ENCODE results near the gene EML5. TPM values are rescaled to one million over a fixed set of nuclear protein-coding genes. Genes with fewer than 3 reads are reported as not detected.

EML5 gene
- polyA plus RNA-seq, 2 donors, result 0.31 to 0.41 TPM

DNA sequence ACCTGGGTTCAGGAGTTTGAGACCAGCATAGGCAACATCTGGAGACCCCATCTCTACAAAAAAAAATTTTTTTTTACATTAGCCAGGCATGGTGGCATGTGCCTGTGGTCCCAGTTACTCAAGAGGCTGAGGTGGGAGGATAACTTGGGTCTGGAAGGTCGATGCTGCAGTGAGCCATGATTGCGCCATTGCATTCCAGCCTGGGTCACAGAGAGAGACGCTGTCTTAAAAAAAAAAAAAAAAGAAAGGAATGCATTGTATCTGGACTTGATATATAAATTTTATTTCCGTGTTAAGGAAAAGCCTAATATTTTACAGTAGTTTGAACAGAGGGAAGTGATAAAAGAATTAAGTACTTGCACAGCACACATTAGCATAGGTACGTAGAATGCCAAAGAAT is 132.7 kb downstream of the EML5 start:
- no peaks in the 10 kb centered on the region for H3K9me3 ChIP-seq (ENCODE audit: control insufficient read depth in 2 of 2, insufficient read depth in 1 of 2, low read depth in 1 of 2, low read length in 1 of 2)
- H3K27me3 ChIP-seq (ENCODE audit: control insufficient read depth in 1 of 2, insufficient read depth in 2 of 2, low read length in 2 of 2), result no peaks in the 10 kb centered on the region
- no peak overlapping the region for H3K27ac ChIP-seq (ENCODE audit: low read depth in 2 of 2, low read length in 1 of 2)
- no peaks in the 10 kb centered on the region for H3K4me1 ChIP-seq (ENCODE audit: control insufficient read depth in 2 of 2, insufficient read depth in 2 of 2, low read length in 1 of 2)
- H3K36me3 ChIP-seq (ENCODE audit: control insufficient read depth in 2 of 2, insufficient read depth in 2 of 2, low read length in 1 of 2), result no peaks in the 10 kb centered on the region
- 86 to 94% methylated on average over 5 of the region's 5 CpGs for WGBS, 2 donors
- H3K4me3 ChIP-seq (ENCODE audit: low read depth in 1 of 2, low read length in 2 of 2), result no peak overlapping the region

DNA sequence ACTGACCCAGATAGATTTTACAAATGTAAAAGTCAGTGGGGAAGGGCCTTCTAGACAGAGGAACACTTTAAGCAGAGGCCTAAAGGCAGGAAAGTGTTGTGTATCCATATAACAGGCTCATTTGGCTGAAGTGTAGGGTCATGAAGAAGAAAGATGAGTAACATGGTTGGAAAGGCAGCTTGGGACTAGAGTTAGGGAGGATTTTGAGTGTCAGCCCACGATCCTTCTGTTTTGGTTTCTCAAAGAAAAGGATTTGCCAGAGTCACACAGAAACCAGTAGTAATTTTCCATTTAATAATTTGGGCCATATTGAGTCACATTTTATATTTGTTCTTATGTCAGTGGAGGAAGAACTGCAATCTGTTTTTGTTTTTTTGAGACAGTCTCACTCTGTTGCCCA is 153.5 kb downstream of the EML5 start:
- H3K4me3 ChIP-seq (ENCODE audit: low read depth in 1 of 2, low read length in 2 of 2), result no peak overlapping the region
- H3K27ac ChIP-seq (ENCODE audit: low read depth in 2 of 2, low read length in 1 of 2), result no peak overlapping the region
- no peaks in the 10 kb centered on the region for H3K9me3 ChIP-seq (ENCODE audit: control insufficient read depth in 2 of 2, insufficient read depth in 1 of 2, low read depth in 1 of 2, low read length in 1 of 2)
- 65 to 79% methylated on average over 1 of the region's 1 CpG for WGBS, 2 donors
- no peaks in the 10 kb centered on the region for H3K27me3 ChIP-seq (ENCODE audit: control insufficient read depth in 1 of 2, insufficient read depth in 2 of 2, low read length in 2 of 2)
- H3K4me1 ChIP-seq (ENCODE audit: control insufficient read depth in 2 of 2, insufficient read depth in 2 of 2, low read length in 1 of 2), result no peaks in the 10 kb centered on the region
- no peaks in the 10 kb centered on the region for H3K36me3 ChIP-seq (ENCODE audit: control insufficient read depth in 2 of 2, insufficient read depth in 2 of 2, low read length in 1 of 2)

DNA sequence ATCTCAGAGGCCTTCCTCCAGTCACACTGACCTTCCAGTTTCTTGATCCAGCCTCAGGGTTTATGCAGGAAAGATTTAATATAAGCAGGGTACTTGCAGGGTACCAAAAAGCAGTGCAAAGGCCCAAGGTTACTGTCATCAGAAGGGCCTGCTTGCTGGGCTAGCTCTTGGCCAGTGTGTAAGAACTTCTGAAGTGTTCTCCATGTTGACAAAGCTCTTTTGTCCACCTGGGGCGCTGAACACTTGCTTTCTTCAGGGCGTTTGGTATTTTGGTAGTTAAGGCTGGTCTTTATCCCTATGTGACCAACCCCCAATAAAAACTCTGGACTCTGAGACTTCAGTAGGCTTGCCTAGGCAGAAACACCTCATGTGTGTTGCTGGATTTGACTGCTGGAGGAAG is 160.2 kb downstream of the EML5 start:
- WGBS, 2 donors, result 72 to 85% methylated on average over 2 of the region's 2 CpGs

DNA sequence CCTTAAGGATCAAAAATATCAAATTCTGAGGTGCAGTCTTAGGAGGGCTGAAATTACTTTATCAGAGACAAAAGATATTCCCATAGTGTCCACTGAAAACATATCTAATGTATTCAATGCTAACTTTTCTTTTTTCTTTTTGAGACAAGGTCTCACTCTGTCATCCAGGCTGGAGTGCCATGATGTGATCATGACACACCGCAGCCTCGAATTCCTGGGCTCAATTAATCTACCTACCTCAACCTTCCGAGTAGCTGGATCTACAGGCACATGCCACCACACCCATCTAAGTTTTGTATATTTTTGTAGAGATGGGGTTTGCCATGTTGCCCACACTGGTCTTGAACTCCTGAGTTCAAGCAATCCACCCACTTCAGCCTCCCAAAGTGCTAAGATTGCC is 161.7 kb downstream of the EML5 start:
- 71 to 79% methylated on average over 3 of the region's 3 CpGs for WGBS, 2 donors
- Histone ChIP-seq H3K4me3 (ENCODE audit: low read depth in 1 of 2, low read length in 2 of 2) (no peak overlapping the region), H3K4me1 (ENCODE audit: control insufficient read depth in 2 of 2, insufficient read depth in 2 of 2, low read length in 1 of 2) (no peaks in the 10 kb centered on the region), H3K27me3 (ENCODE audit: control insufficient read depth in 1 of 2, insufficient read depth in 2 of 2, low read length in 2 of 2) (no peaks in the 10 kb centered on the region), H3K27ac (ENCODE audit: low read depth in 2 of 2, low read length in 1 of 2) (no peak overlapping the region), H3K36me3 (ENCODE audit: control insufficient read depth in 2 of 2, insufficient read depth in 2 of 2, low read length in 1 of 2) (no peaks in the 10 kb centered on the region), H3K9me3 (ENCODE audit: control insufficient read depth in 2 of 2, insufficient read depth in 1 of 2, low read depth in 1 of 2, low read length in 1 of 2) (no peaks in the 10 kb centered on the region)

More for the DNA sequence above, 160.2 kb downstream of the EML5 start:
- no peaks in the 10 kb centered on the region for H3K36me3 ChIP-seq (ENCODE audit: control insufficient read depth in 2 of 2, insufficient read depth in 2 of 2, low read length in 1 of 2)
- H3K4me3 ChIP-seq (ENCODE audit: low read depth in 1 of 2, low read length in 2 of 2), result no peak overlapping the region
- H3K27me3 ChIP-seq (ENCODE audit: control insufficient read depth in 1 of 2, insufficient read depth in 2 of 2, low read length in 2 of 2), result no peaks in the 10 kb centered on the region
- H3K27ac ChIP-seq (ENCODE audit: low read depth in 2 of 2, low read length in 1 of 2), result no peak overlapping the region
- no peaks in the 10 kb centered on the region for H3K4me1 ChIP-seq (ENCODE audit: control insufficient read depth in 2 of 2, insufficient read depth in 2 of 2, low read length in 1 of 2)
- no peaks in the 10 kb centered on the region for H3K9me3 ChIP-seq (ENCODE audit: control insufficient read depth in 2 of 2, insufficient read depth in 1 of 2, low read depth in 1 of 2, low read length in 1 of 2)

DNA sequence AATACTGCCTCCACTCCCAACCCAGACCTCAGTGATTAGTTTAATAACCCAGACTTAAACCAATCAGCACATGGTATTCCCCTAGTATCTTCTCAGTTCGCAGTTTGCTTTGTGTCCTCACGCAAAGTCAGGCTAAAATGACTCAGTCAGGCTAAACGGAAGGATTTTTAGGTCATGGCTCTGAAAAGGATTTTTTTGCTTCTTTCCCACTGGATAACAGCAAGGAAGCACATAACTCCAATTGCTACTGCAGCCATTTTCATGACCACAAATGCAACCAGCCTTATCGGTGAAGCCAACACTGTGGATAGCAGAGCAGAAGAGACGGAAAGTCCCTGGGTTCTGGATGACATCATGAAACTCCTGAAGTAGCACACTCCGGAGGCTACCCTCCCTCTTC is 162.2 kb downstream of the EML5 start:
- Histone ChIP-seq H3K27ac (ENCODE audit: low read depth in 2 of 2, low read length in 1 of 2) (no peak overlapping the region), H3K9me3 (ENCODE audit: control insufficient read depth in 2 of 2, insufficient read depth in 1 of 2, low read depth in 1 of 2, low read length in 1 of 2) (no peaks in the 10 kb centered on the region), H3K27me3 (ENCODE audit: control insufficient read depth in 1 of 2, insufficient read depth in 2 of 2, low read length in 2 of 2) (no peaks in the 10 kb centered on the region), H3K4me1 (ENCODE audit: control insufficient read depth in 2 of 2, insufficient read depth in 2 of 2, low read length in 1 of 2) (no peaks in the 10 kb centered on the region), H3K4me3 (ENCODE audit: low read depth in 1 of 2, low read length in 2 of 2) (no peak overlapping the region), H3K36me3 (ENCODE audit: control insufficient read depth in 2 of 2, insufficient read depth in 2 of 2, low read length in 1 of 2) (no peaks in the 10 kb centered on the region)
- WGBS, 2 donors, result 70% methylated on average over 6 of the region's 6 CpGs

DNA sequence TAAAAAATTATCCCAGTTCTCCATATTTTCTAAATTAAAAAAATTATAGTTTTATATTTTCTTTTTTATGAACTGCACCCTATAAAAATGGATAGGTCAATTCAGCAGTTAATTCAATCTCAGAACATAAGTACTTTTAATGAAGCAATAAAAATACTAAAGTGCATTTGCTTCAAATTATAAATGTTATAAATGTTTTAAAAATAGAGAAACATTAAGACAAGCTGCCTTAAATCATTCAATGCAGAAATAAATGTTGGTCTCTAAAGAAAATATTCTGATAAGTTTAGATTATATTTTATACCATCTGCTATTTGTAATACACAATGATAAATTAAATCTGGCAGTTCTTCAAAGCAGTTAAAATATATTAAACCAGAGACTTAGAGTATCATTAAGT is 164.3 kb downstream of the EML5 start:
- no peaks in the 10 kb centered on the region for H3K27me3 ChIP-seq (ENCODE audit: control insufficient read depth in 1 of 2, insufficient read depth in 2 of 2, low read length in 2 of 2)
- no peaks in the 10 kb centered on the region for H3K9me3 ChIP-seq (ENCODE audit: control insufficient read depth in 2 of 2, insufficient read depth in 1 of 2, low read depth in 1 of 2, low read length in 1 of 2)
- no peak overlapping the region for H3K27ac ChIP-seq (ENCODE audit: low read depth in 2 of 2, low read length in 1 of 2)
- H3K36me3 ChIP-seq (ENCODE audit: control insufficient read depth in 2 of 2, insufficient read depth in 2 of 2, low read length in 1 of 2), result no peaks in the 10 kb centered on the region
- H3K4me3 ChIP-seq (ENCODE audit: low read depth in 1 of 2, low read length in 2 of 2), result no peak overlapping the region
- no peaks in the 10 kb centered on the region for H3K4me1 ChIP-seq (ENCODE audit: control insufficient read depth in 2 of 2, insufficient read depth in 2 of 2, low read length in 1 of 2)

DNA sequence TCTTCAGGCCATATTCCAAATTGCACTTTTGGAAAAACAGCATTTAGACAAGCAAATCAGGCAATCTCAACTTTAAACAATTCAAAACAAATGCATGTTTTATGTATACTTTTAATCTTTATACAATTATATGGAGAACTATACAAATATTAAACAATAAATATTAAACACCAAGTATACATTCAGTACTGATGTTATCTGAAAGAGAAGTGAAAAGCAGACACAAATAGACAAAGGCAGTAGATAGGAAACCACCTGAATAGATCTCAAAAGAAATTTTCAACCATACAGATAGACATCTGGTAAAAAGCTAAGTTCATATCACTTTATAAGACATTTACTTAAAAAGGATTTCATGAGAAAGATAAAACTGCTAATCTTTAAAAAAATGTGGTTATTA is 164.7 kb downstream of the EML5 start:
- Histone ChIP-seq H3K27ac (ENCODE audit: low read depth in 2 of 2, low read length in 1 of 2) (no peak overlapping the region), H3K4me3 (ENCODE audit: low read depth in 1 of 2, low read length in 2 of 2) (no peak overlapping the region), H3K4me1 (ENCODE audit: control insufficient read depth in 2 of 2, insufficient read depth in 2 of 2, low read length in 1 of 2) (no peaks in the 10 kb centered on the region), H3K36me3 (ENCODE audit: control insufficient read depth in 2 of 2, insufficient read depth in 2 of 2, low read length in 1 of 2) (no peaks in the 10 kb centered on the region), H3K27me3 (ENCODE audit: control insufficient read depth in 1 of 2, insufficient read depth in 2 of 2, low read length in 2 of 2) (no peaks in the 10 kb centered on the region), H3K9me3 (ENCODE audit: control insufficient read depth in 2 of 2, insufficient read depth in 1 of 2, low read depth in 1 of 2, low read length in 1 of 2) (no peaks in the 10 kb centered on the region)

DNA sequence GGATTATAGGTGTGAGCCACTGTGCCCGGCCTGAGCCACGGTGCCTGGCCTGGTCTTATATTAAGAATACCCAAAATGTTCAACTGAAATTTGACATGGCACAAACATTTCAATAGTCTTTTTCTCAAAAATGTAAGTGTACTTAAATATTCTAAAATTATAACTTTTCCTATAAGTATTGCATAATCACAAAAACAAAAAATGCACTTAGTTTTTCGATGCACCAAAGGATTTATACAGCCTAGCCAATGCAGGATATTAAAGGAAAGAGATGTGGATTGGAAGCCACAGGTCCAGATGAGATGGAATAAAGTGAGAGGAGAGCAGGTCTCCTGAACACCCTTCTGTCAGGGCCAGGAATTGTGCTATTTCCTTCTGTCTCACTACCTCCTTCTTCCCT is 167.1 kb downstream of the EML5 start:
- Histone ChIP-seq H3K4me3 (ENCODE audit: low read depth in 1 of 2, low read length in 2 of 2) (no peak overlapping the region), H3K27me3 (ENCODE audit: control insufficient read depth in 1 of 2, insufficient read depth in 2 of 2, low read length in 2 of 2) (no peaks in the 10 kb centered on the region), H3K9me3 (ENCODE audit: control insufficient read depth in 2 of 2, insufficient read depth in 1 of 2, low read depth in 1 of 2, low read length in 1 of 2) (no peaks in the 10 kb centered on the region), H3K4me1 (ENCODE audit: control insufficient read depth in 2 of 2, insufficient read depth in 2 of 2, low read length in 1 of 2) (no peaks in the 10 kb centered on the region), H3K36me3 (ENCODE audit: control insufficient read depth in 2 of 2, insufficient read depth in 2 of 2, low read length in 1 of 2) (no peaks in the 10 kb centered on the region), H3K27ac (ENCODE audit: low read depth in 2 of 2, low read length in 1 of 2) (no peak overlapping the region)
- WGBS, 2 donors, result 96% methylated on average over 3 of the region's 3 CpGs

DNA sequence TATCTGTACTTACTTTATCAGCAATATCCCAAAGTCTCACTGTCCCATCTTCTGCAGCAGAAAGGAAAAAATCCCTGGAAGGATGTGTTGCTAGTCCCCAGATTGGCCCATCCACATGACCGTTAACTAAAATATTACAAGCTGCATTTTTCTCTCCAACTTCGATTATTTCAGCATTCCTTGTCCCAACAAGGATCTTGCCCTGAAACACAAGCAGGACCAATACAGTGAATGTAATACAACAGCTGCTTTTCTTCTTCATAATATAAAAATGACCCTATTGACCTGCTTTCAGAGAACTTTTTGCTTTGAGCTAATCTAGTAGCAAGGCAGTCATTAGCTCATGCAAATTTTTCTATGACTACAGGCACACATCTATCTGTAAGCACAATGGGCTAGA is 171.7 kb downstream of the EML5 start:
- Histone ChIP-seq H3K4me3 (ENCODE audit: low read depth in 1 of 2, low read length in 2 of 2) (no peak overlapping the region), H3K27me3 (ENCODE audit: control insufficient read depth in 1 of 2, insufficient read depth in 2 of 2, low read length in 2 of 2) (no peaks in the 10 kb centered on the region), H3K4me1 (ENCODE audit: control insufficient read depth in 2 of 2, insufficient read depth in 2 of 2, low read length in 1 of 2) (no peaks in the 10 kb centered on the region), H3K9me3 (ENCODE audit: control insufficient read depth in 2 of 2, insufficient read depth in 1 of 2, low read depth in 1 of 2, low read length in 1 of 2) (no peaks in the 10 kb centered on the region), H3K27ac (ENCODE audit: low read depth in 2 of 2, low read length in 1 of 2) (no peak overlapping the region), H3K36me3 (ENCODE audit: control insufficient read depth in 2 of 2, insufficient read depth in 2 of 2, low read length in 1 of 2) (no peaks in the 10 kb centered on the region)
- WGBS, 2 donors, result 71 to 72% methylated on average over 2 of the region's 2 CpGs

DNA sequence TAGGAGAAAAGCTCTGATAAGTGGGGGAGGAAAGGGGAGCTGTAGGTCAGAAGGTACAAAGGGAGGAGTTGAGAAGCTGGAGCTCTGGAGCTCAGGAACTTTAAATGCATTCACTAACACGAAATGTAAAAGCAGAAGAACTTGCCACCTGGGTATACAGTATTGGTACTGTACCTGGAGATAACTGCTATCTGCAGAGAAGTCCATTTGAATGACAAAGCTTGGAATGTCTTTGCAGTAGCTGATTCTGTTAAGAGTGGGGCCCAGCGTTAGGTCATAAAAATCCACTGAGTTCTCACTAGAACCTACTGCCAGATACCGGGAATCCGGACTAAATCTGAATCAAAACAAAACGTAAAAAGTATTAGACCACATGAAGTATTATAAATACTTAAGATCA is 174.3 kb downstream of the EML5 start:
- Histone ChIP-seq H3K36me3 (ENCODE audit: control insufficient read depth in 2 of 2, insufficient read depth in 2 of 2, low read length in 1 of 2) (no peaks in the 10 kb centered on the region), H3K27ac (ENCODE audit: low read depth in 2 of 2, low read length in 1 of 2) (no peak overlapping the region), H3K27me3 (ENCODE audit: control insufficient read depth in 1 of 2, insufficient read depth in 2 of 2, low read length in 2 of 2) (no peaks in the 10 kb centered on the region), H3K4me1 (ENCODE audit: control insufficient read depth in 2 of 2, insufficient read depth in 2 of 2, low read length in 1 of 2) (no peaks in the 10 kb centered on the region), H3K9me3 (ENCODE audit: control insufficient read depth in 2 of 2, insufficient read depth in 1 of 2, low read depth in 1 of 2, low read length in 1 of 2) (no peaks in the 10 kb centered on the region), H3K4me3 (ENCODE audit: low read depth in 1 of 2, low read length in 2 of 2) (no peak overlapping the region)
- WGBS, 2 donors, result 83 to 89% methylated on average over 5 of the region's 5 CpGs
